Fibroblast of skin of left biceps (primary cell): ENCODE data around the gene NCAN.

Experiments
- DNase-seq, 2 experiments: peaks; one replicate each; pipeline ENCODE4 v3.0.0-alpha.2; 2013; ENCODE audit warnings: low read depth in 2 of 2

NCAN gene

DNA sequence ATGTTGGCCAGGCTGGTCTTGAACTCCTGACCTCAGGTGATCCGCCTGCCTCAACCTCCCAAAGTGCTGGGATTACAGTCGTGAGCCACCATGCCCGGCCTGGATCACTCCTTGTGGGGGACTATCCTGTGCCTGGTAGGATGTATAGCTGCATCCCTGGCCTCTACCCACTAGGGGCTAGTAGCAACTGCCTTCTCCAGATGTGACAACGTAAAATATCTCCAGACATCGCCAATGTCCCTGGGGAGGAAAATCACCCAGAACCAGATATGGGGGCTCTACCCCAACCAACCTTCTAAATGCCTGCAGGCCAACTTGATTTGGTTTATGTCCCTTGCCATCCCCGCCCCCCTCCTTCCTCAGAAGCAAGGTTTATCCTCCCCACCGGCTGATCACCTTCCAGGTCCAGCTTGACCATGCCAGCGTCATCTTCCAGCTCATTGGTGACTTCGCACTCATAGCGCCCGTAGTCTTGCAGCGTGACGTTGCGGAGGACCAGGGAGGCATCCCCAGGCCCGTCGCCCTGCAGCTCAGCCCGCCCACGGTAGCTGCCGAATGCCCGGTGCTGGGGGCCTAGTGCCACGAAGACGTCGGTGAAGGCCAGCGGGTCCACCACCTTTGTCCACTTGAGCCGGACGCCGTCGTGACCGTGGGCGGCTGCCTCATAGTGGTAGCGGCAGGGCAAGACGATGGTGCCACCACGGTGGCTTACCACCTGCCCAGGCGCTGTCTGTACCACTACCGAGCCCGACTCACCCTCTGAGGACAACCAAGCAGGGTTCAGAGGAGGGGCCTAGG lies 48.9 kb downstream of the NCAN start:
- DNase-seq, result no peak

DNA sequence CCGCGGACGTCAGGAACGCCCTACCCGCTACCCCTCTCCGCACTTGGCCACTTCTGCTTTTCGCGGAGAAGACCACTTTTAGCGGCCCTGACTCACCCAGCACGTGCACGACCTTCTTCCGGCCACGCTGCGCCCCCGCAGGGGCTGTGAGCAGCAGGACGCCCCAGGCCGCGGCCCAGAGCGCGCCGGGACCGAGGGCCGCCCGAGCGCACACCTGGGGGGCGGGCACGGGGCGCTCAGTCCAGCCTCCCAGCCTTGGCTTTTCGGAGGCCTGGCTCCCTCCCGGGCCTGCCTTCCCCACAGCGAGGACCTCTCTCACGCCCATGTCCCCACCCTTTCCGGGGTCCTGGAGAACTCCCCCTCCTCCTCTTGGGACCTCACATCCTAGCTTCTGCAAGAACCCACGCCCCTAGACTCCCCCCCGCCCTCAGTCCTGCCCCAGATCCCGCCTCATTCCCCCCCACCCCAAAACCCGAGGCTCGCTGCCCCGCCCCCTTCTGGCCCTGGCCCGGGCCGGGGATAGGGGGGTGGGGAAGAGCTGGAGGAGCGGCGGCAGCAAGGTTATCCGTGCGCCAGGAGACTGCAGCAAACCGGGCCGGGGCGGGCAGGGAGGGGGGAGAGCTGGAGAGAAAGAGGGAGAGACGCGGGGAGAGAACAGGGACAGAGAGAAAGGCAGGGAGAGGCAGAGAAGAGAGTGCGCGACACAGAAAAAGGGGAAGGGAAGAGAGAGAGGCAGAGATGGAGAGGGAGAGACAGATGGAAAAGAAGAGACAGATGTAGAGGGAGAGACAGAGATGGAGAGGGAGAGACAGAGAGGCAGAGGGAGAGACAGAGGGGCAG lies 49.8 kb downstream of the NCAN start:
- no peak for DNase-seq

DNA sequence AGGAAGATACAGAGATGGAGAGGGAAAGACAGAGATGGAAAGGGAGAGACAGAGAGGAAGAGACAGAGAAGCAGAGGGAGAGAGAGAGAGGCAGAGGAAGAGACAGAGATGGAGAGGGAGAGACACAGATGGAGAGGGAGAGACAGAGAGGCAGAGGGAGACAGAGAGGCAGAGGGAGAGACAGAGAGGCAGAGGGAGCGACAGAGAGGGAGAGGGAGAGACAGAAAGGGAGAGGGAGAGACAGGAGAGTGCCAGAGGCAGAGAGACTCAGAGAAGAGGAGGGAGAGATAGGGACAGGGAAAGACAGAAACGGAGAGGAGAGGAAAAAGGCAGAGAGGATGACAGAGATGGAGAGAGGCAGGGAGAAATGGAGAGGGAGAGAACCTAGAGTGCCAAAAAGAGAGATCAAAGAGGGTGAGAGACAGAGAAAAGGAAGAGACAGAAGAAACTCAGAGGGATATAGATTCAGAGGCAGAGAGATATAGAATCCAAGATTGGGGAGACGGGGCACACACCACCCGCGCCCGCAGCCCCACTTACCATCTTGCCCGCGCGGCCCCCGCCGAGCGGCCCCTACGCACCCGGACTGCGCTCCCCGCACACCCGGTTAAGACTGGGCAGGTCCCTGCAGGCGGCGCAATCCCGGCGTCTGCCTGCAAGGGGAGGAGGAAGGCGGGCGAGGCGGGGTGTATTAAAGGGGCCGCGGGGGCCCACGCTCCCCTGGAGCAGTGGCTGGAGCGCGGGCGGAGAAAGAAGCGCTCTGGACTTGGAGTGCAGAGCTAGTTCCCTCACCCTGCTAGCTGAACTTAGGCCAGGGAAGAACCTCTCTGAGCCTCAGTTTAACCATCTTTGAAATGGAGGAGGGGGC lies 50.7 kb downstream of the NCAN start:
- no peak for DNase-seq

DNA sequence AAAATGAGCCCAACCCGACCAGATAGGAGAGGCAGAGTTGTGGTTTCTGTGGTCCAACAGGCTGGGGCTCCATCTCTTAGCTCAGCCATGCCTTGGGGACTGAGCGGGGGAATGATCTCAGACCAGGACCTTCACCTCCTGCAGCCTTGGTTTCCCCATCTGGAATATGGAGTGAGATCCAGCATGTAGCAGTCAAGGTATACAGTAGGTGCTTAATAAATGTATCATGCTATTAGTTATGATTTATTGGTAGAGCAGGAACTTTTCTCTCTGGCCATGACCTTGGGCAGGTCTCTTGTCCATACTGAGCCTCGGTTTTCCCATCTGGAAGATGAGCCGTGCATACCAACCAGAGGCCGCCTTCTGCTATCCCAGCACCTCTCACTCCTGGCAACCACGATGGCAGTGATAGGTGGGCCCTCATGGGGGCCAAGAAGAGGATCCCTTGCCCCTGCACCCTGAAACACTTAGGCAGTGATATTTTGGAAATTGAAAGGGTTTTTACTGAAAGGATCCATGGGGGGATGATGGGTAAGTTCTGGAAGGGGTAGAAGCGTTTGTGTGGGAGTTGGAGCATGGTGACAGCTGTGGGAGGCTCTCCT lies 52.2 kb downstream of the NCAN start:
- DNase-seq, result no peak

DNA sequence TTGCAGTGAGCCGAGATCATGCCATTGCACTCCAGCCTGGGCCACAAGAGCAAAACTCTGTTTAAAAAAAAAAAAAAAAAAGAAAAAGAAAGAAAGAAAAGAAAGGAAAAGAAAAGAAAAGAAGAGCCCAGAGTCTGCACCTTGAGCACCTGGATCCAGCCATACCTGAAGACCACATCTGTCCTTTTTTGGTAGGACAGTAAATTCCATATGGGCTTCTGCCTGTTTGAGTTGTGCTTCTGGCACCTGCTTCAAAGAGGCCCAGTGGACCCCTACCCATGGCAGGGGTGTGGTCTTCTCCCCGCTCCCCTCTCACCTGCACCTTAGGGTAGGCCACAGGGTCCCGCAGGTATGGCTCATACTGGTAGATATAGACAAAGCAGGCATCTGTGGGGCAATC lies 55.5 kb downstream of the NCAN start:
- DNase-seq, result no peak

DNA sequence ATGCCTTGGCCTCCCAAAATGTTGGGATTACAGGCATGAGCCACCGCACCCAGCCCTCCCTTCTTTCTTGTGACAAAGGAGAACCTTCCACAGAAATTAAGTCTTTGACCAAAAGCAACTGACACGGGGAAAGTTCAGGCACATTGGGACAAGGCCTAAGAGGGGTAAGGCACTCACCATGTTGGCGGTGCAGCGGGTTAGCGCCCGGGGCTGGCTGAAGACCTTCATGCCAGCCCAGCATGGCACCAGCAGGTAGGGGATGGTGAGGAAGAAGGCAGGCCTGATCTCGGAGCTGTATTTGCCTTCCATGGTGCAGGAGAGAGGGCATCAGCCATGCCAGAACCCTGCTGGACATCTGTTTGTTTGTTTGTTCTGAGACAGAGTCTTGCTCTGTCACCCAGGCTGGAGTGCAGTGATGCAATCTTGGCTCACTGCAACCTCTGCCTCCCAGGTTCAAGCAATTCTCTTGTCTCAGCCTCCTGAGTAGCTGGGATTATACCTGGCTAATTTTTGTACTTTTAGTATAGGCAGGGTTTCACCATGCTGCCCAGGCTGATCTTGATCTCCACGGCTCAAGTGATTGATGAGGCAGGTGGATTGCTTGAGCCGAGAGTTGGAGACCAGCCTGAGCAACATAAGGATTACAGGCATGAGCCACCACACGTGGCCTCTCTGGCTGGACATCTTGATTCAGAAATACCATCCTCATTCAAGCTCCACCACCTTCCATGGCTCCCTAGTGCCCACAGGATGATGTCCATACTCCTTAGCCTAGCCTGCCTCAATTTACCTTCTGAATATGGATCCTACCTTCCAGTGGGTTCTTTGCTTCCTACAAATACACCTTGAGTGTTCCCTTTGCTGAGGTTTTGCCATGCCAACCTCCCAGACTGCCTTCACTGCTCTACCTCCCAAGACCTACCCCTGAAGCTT lies 57.0 kb downstream of the NCAN start:
- DNase-seq, result no peak

DNA sequence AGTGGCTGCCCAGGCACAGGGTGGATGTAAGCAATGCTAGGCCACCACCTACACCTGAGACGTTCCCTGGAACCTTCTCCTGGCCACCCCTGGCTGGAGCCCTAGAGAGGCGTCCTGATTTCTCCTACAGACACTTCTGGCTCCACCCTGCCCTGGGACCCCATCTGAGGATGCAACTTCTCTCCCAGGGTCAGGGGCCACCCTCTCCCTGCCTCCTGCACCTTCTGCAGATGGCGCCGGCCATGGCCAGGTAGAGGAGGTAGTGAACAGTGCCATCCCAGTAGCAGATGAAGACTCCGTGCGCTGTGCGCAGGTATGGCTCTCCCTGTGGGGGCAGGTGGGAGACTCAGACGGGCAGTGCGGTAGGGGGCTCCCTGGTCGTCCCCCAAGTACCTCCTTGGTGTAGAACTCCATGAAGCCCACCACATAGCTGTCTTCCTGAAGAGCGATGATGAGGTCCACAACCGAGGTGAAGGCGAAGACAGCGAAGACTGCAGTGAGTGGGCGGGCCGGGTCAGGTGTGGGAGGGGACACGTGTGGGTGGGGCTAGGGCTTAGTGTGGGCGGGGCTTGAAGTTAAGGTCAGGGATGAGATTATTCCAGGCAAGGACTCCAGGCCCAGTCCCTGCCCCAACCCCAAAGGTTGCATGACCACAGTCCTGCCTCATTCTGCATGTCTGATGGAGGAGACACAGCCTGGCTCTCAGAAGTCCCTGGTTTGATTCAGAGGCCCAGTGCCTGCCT lies 58.4 kb downstream of the NCAN start:
- DNase-seq, result no peak

DNA sequence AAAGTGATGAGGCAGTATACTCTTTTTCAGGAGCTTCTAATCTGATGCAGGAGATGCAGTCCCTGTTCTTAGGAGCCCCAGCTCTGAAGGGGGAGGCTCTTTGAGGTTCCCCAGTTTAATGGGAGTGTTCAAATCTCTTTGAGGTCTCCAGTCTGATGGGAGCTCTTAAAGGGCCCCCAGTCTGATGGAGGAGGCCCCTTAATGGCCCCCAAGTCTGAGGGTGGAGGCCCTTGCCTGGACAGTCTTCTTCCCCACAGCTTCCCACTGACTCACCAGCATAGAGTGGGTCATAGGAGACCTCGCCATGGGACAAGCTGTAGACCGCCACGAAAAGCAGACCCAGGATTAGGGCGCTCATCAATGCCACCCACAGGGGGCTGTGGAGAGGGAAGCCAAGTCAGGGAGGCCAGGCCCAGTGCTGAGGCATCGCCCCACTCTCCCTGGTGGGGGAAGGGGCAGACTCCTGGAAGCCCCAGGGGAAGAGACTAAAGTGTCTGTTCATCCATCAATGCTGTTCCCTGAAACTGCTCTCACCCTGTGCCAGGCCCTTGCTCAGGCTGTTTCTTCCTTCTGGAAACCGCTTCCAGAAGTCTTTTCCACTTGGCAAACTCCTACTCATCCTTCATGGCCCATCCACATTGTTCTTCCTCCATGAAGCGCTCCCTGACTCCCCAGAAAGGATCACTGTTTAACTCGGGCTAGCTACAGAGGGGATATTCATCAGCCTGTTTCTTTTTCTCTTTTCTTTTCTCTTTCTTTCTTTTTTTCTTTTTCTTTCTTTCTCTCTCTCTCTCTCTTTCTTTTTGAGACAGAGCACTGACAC lies 59.2 kb downstream of the NCAN start:
- no peak for DNase-seq

DNA sequence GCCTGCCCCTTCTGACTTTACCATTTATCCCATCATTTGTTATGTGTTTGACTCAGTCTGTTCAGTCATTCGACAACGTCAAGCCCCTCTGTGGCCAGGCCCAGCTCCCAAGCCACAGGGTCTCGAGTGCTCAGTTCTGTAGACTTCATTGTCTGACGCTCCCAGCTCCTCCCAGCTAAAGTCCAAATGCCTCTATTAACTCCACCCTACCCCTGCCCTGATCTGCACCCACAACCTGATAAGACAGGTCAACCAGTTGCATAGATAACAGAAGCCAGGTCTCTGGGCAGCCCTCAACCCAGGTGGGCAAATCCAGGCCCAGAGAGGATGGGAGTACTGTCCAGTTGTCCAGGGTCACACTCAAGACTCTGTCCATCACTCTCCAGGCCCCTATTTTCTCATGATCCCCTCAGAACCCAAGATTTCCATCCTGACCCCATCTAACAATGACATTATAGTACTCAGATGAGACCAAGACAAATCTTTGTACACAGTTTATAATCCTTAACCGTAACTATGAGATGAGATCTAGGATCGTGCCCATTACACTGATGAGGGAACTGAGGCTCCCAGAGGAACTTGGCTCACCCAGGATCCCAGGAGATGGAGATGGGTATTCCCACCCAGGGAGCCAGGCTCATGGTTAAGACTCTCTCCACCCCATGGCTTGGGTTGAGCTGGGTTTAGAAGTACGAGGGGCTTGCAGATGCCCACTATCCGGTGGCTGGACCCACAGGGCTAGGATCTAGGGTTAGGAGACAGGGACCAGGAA lies 60.3 kb downstream of the NCAN start:
- DNase-seq, result no peak

DNA sequence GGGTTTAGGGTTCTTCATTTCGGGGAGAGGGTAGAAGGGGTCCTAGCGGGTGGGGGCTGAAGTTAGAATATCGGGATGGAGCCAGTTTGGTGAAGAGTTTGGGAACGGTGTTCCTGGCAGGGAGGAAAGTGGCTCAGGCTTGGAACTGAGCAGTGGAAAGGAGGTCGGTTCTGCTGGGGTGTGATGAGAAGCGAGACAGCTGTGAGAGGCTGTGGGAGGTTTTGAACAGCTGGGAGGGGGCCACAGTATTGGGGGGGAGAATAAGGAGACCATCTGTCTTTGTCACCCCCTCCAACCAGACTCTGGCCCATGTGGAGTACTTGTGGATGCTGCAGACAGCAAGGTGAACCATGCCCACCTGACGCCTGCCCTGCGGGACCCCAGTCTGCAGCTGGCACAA lies 62.4 kb downstream of the NCAN start:
- no peak for DNase-seq

DNA sequence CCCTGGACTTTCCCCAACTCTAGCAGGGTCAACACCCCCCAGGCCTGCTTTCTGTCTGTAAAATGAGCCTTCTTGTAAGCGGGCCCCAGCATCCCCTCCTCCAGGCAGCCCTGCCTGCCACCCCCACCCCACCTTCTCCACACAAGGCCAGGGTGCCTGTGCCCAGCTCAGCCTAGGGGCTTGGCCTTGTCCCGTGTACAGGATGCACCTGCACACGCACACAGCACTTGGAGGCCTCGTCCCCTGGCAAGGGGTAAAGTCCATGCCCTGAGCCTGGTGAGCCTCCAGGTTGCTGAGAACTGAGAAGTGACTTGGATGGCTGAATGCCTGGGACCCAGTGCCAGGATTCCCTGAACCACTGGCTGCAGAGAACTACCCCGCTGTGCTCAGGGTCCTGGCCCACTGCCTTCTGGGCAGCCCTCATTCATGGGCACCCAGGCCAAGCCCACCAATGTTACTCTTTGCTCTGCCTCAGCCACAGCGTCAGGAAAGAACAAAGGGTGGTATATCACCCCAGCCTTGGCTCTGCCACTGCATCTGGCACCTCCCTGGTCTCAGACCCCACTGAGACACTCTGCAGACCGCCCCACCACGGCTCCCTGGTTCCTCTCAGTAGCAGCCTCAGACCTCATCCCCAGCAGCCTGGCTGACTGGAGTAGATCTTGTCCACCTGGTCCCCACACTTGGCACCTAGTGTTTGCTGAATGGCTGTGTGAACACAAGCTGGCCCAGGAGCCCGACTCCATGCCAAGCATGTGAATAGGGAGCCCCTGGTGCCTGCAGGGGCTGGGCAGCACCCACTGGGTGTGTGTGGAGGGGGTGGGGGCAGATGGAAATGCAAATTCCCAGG lies 63.2 kb downstream of the NCAN start:
- no peak for DNase-seq

DNA sequence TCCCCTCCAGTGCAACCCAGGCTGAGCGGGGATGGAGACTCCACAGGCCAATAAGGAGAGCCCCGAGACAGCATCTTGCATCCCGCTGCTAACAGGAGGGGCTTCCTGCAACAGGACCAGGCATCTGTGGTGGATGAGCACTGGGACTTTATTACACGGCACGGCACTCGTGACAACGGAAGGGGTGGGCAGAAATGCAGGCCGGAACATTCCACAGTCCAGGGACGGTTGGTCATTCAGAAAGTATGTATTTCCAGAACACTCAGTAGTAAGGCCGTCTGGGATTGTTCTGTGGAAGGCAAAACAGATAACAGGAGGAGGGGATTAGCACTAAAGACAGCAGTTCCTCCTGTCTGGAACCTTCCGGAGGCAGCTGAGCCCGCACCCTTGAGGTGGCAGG lies 64.6 kb downstream of the NCAN start:
- no peak for DNase-seq

DNA sequence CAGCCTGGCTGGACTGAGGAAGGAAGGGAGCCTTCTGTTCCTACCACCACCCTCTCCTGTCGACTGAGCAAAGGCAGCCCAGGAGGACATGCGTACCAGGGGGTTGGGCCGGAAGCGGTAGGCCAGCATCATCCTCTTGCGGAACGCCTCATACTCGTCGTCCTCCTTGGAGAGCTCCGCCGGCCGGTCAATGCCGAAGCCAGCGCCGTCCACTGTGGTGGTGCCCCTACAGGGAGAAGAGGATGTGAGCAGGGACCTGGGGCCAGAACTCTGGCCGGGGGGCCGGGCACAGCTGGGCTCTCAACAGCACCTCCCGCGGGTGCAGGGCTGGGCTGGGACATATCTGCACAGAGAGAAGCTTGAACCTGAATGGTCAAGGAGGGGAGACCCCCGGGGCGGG lies 65.1 kb downstream of the NCAN start:
- DNase-seq, result no peak

DNA sequence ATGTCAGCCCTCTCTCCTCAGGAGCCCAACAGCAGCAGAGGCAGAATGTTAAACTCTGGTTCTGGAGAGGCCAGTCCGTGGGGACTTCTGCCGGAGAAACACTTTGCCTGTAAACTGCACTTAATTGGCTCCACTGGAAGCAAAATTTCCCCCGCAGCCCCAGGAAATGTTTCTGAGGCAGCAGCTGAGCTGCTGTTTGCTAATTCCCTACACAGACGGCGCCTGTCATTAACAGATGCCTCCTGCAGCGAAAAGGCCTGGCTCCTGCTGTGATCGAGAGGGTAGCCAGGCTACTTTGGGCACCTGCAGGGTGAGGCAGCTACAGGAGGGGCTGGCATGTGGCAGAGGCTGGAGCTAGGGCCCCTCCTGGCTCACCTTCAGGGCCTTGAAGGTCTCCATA lies 66.6 kb downstream of the NCAN start:
- no peak for DNase-seq

DNA sequence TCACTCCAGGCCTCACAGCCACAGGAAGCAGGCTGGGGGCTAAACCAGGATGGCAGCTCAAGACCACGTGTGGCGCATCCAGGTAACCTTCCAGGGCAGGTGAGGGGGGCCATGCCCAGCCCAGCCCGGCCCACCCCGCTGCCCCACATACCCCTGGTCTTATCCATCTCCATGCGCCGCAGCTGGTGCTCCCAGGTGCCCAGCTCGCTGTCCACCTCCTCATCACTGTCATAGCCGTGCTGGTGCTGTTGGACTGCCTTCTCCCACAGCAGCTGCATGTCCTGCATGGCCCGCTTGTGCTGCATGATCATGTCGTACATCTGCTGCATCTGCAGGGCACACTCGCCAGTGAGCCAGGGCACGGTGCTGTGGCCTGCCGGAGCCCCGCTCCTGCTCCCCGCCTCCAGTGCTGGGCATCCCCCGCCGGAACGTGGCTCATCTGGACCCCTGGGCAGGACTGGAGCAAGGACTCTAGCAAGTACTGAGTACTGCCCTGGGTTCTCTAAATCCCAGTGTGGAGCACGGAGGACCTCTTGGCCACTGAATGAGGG lies 67.4 kb downstream of the NCAN start:
- no peak for DNase-seq

DNA sequence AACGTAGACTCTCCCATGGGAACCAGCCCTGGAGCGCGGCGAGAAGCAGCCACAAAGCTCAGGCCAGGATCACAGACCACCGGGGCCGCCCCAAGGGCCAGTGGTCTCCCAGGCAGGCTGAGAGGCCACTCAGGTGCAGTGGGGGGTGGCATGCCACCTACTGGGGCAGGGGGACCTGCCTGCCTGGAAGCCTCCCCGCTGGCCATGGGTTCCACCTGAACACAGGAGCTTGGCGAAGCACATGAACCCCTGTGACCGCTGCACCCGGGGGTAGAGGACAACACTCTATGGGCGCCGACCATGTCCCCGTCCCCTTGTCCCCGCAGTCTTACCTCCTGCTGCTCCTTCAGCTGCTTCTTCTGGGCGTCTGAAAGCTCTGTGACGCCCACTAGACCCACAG lies 68.1 kb downstream of the NCAN start:
- DNase-seq, result no peak

DNA sequence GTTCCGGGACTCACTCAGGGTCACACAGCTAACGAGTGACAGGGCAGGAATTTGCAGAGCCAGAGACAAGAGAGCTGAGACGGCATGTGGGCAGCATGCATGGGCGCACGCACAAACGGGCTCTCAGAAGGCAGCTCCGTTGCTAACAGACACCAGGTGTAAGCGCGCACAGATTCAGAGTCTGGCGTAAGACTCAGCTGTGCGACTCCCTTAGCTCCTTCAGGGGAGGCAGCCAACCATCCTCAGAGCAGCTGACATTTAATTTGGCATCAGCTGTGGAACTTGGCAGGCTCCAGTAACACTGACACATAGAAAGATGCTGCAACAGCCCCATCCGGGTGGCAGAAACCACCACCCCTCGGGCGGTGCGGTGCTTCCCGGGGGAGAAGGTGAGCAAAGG lies 68.8 kb downstream of the NCAN start:
- no peak for DNase-seq
